GM23338 (cell line): ENCODE data around the gene NPHP4. TPM values are rescaled to one million over a fixed set of nuclear protein-coding genes. Genes with fewer than 3 reads are reported as not detected.

Source experiments
- ATAC-seq: fragments of 200-7000 bp; cut with Tn5 transposase; 3 replicates; pipeline ENCODE4 v1.9.1; 2020
- DNase-seq: peaks from one replicate; pipeline ENCODE4 v3.0.0-alpha.2; 2015; ENCODE audit warnings: low spot score
- H2AFZ ChIP-seq: fragments of 200-600 bp; sonication (generic); 2 replicates; pipeline ENCODE4 v1.8.0; 2016; ENCODE audit warnings: antibody characterized with exemption, mild to moderate bottlenecking, moderate library complexity
- H3F3A ChIP-seq: fragments of 200-600 bp; sonication (generic); replicated peaks from 2 replicates; pipeline ENCODE4 v1.8.0; 2017; ENCODE audit warnings: antibody characterized with exemption, mixed run types, low read depth
- H3K27ac ChIP-seq: fragments of 200-600 bp; sonication (generic); 2 replicates; pipeline ENCODE4 v1.6.1; 2016; ENCODE audit warnings: low read depth
- H3K27me3 ChIP-seq: fragments of 200-600 bp; sonication (generic); 2 replicates; pipeline ENCODE4 v1.8.0; 2016; ENCODE audit warnings: mild to moderate bottlenecking, mixed run types, moderate library complexity; ENCODE audit not compliant: insufficient read depth
- H3K36me3 ChIP-seq: fragments of 200-600 bp; sonication (generic); 2 replicates; pipeline ENCODE4 v1.8.0; 2016; ENCODE audit warnings: mild to moderate bottlenecking; ENCODE audit not compliant: insufficient read depth
- H3K4me1 ChIP-seq: fragments of 200-600 bp; sonication (generic); 2 replicates; pipeline ENCODE4 v1.8.0; 2016; ENCODE audit warnings: mild to moderate bottlenecking, moderate library complexity; ENCODE audit not compliant: insufficient read depth
- H3K4me2 ChIP-seq: fragments of 200-600 bp; sonication (generic); 2 replicates; pipeline ENCODE4 v1.7.1; 2017; ENCODE audit warnings: mixed run types
- H3K4me3 ChIP-seq: fragments of 200-600 bp; sonication (generic); 2 replicates; pipeline ENCODE4 v1.6.1; 2016; ENCODE audit warnings: mixed run types
- H3K79me2 ChIP-seq: fragments of 200-600 bp; sonication (generic); replicated peaks from 2 replicates; pipeline ENCODE4 v1.8.0; 2017; ENCODE audit warnings: mild to moderate bottlenecking; ENCODE audit not compliant: insufficient read depth
- H3K9me2 ChIP-seq: fragments of 200-600 bp; sonication (generic); 2 replicates; pipeline ENCODE4 v1.8.0; 2017; ENCODE audit not compliant: insufficient read depth
- H4K20me1 ChIP-seq: fragments of 200-600 bp; sonication (generic); replicated peaks from 2 replicates; pipeline ENCODE4 v1.8.0; 2017; ENCODE audit warnings: mild to moderate bottlenecking; ENCODE audit not compliant: insufficient read depth
- H3K27ac Mint-ChIP-seq: 2 replicates; pipeline ENCODE4 v1.8.0; 2020; ENCODE audit warnings: inconsistent platforms, mild to moderate bottlenecking, moderate library complexity, mixed read lengths
- H3K27me3 Mint-ChIP-seq: 3 replicates; pipeline ENCODE4 v1.8.0; 2022; ENCODE audit warnings: low read depth, mild to moderate bottlenecking, moderate library complexity, mixed read lengths, inconsistent platforms; ENCODE audit not compliant: insufficient read depth, poor library complexity
- H3K36me3 Mint-ChIP-seq: 3 replicates; pipeline ENCODE4 v1.8.0; 2021; ENCODE audit warnings: low read depth, mild to moderate bottlenecking, inconsistent platforms, moderate library complexity, mixed read lengths
- H3K4me1 Mint-ChIP-seq: 3 replicates; pipeline ENCODE4 v1.8.0; 2020; ENCODE audit warnings: mild to moderate bottlenecking, inconsistent platforms, mixed read lengths
- H3K4me3 Mint-ChIP-seq: 3 replicates; pipeline ENCODE4 v1.8.0; 2021; ENCODE audit warnings: moderate library complexity, mild to moderate bottlenecking, inconsistent platforms, mixed read lengths
- H3K9me3 Mint-ChIP-seq: 3 replicates; pipeline ENCODE4 v1.8.0; 2020; ENCODE audit warnings: moderate library complexity, mild to moderate bottlenecking, inconsistent platforms, mixed read lengths
- CREB1 ChIP-seq: fragments of 250-450 bp; sonication (Bioruptor Pico); IDR thresholded peaks from 2 replicates; pipeline ENCODE4 v1.5.0; 2020; ENCODE audit warnings: low read depth, mild to moderate bottlenecking, moderate library complexity
- JUNB ChIP-seq: IDR thresholded peaks from one replicate; pipeline ENCODE4 v1.6.1; 2016; ENCODE audit warnings: antibody characterized with exemption; ENCODE audit not compliant: unreplicated experiment
- NANOG ChIP-seq: IDR thresholded peaks from 2 replicates; pipeline ENCODE4 v1.6.1; 2016; ENCODE audit warnings: antibody characterized with exemption, borderline replicate concordance
- POLR2AphosphoS5 ChIP-seq: IDR thresholded peaks from 2 replicates; pipeline ENCODE4 v1.6.1; 2016; ENCODE audit warnings: antibody characterized with exemption, low read depth
- REST ChIP-seq: IDR thresholded peaks from one replicate; pipeline ENCODE4 v1.6.1; 2018; ENCODE audit warnings: antibody characterized with exemption; ENCODE audit not compliant: unreplicated experiment
- ZNF331 ChIP-seq: fragments of 250-450 bp; sonication (Bioruptor Pico); IDR thresholded peaks from 2 replicates; pipeline ENCODE4 v1.5.0; 2020; ENCODE audit warnings: low read depth, mild to moderate bottlenecking, moderate library complexity
- ZNF462 ChIP-seq: fragments of 250-450 bp; sonication (Bioruptor Pico); IDR thresholded peaks from 2 replicates; pipeline ENCODE4 v1.5.0; 2020; ENCODE audit warnings: mild to moderate bottlenecking, moderate library complexity
- polyA plus RNA-seq: library from polyadenylated mRNA; unstranded; fragments of >200 nt; fragmentation: Nextera tagmentation; extraction: Ambion mirVana; gene quantifications from 2 replicates; pipeline ENCODE4 v1.2.1, GENCODE V29; 2016
- total RNA-seq: library from RNA; depleted of rRNA; stranded (reverse); fragments of >200 nt; shearing (Covaris generic); gene quantifications from 2 replicates; pipeline ENCODE4 v1.2.3, GENCODE V29; 2014

The NPHP4 gene
- total and polyA plus RNA-seq, 2 experiments from 2014 or later, result 2.5 to 12.4 TPM

GRCh38 chr1:5840551-5841001, 151.6 kb downstream of the NPHP4 start (continued):
- TF ChIP-seq REST, result no peak
- no peak for TF ChIP-seq ZNF462 (CRISPR knock-in tag)
- no peak for TF ChIP-seq CREB1 (CRISPR knock-in tag)
- no peak for TF ChIP-seq JUNB

GRCh38 chr1:5839881-5840550, 152.2 kb downstream of the NPHP4 start:
- H3K4me1 ChIP-seq, result no peaks in the 10 kb centered on the region
- no peak overlapping the region for H3K4me3 ChIP-seq
- no peak for ATAC-seq
- H2AFZ ChIP-seq, result no peak overlapping the region
- no peaks in the 10 kb centered on the region for H3K79me2 ChIP-seq
- H3K4me3 Mint-ChIP-seq, result no peak overlapping the region
- H3K9me2 ChIP-seq, result no peaks in the 10 kb centered on the region
- H3K36me3 ChIP-seq, result no peaks in the 10 kb centered on the region
- no peaks in the 10 kb centered on the region for H3F3A ChIP-seq
- H3K27ac ChIP-seq, result no peak overlapping the region
- no peaks in the 10 kb centered on the region for H3K9me3 Mint-ChIP-seq
- H4K20me1 ChIP-seq, result no peaks in the 10 kb centered on the region
- H3K4me2 ChIP-seq, result no peak overlapping the region
- H3K27me3 ChIP-seq, result no peaks in the 10 kb centered on the region
- H3K4me1 Mint-ChIP-seq, result peaks cover 22% of the 10 kb centered on the region
- no peak overlapping the region for H3K27ac Mint-ChIP-seq
- no peaks in the 10 kb centered on the region for H3K36me3 Mint-ChIP-seq
- no peak for DNase-seq
- peaks cover 17% of the 10 kb centered on the region for H3K27me3 Mint-ChIP-seq
- TF ChIP-seq NANOG (no peak), ZNF331 (CRISPR knock-in tag) (no peak), POLR2AphosphoS5 (no peak)
